Measurements from ENCODE around the gene GPRC5C. TPM values are rescaled to one million over a fixed set of nuclear protein-coding genes. Genes with fewer than 3 reads are reported as not detected.
A peak's percentile ranks its signal among the peaks of the same experiment; 100 is the strongest.

GPRC5C gene
- total and polyA plus RNA-seq, 2 of the 13 experiments (the other 11 are each of a cell fraction or from before 2014, with no cell fraction given): 85.6 to 300 TPM

DNA sequence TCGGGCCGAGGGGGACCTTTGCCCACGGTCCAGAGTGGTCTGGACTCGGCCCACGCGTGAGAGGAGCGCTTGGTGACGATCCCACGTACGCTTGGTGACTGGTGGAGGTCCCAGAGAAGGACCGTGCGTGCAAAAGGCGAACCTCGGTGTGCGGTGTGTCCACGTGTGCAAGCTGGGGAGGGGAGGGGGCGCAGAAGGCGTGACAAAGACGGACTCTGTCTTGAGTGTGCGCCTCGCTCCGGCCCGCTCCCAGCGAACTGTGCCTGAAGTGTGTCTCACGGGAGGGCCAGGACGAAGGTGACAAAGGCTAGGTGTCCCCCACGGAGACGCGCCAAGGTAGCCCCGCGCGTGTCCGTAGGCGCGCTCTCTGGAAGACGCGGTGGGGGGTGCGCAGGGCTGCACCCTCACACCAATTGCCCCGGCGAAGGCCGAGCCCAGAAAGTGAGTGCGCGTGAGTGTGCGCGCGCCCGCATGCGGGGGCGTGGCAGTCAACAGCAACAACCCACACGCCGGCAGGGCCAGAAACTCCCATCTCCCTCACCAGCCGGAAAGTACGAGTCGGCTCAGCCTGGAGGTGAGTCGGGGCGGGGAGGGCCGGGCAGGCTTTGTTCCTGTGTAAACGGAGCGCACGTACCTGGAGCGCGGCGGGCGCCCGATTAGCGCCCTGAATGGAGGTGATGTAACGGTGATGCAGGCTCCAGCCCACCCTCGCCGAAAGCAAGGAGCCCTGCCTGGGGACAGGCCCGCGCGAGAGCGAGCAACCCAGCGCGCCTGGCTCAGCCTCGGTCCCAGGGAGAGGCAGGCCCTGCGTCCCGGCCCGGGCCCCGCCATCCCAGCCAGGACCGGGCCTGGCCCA lies at the start of gene GPRC5C (continued):
- no peak; the same call in 1 of the 2 replicates for TF ChIP-seq ZNF607 (CRISPR knock-in tag; IDR thresholded peaks at IDR 0.05; ENCODE audit: borderline replicate concordance)
- TF ChIP-seq, protein P1, sequence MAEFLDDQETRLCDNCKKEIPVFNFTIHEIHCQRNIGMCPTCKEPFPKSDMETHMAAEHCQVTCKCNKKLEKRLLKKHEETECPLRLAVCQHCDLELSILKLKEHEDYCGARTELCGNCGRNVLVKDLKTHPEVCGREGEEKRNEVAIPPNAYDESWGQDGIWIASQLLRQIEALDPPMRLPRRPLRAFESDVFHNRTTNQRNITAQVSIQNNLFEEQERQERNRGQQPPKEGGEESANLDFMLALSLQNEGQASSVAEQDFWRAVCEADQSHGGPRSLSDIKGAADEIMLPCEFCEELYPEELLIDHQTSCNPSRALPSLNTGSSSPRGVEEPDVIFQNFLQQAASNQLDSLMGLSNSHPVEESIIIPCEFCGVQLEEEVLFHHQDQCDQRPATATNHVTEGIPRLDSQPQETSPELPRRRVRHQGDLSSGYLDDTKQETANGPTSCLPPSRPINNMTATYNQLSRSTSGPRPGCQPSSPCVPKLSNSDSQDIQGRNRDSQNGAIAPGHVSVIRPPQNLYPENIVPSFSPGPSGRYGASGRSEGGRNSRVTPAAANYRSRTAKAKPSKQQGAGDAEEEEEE (CRISPR knock-in tag; IDR thresholded peaks at IDR 0.05; ENCODE audit: borderline replicate concordance): no peak
- TF ChIP-seq, protein P2, sequence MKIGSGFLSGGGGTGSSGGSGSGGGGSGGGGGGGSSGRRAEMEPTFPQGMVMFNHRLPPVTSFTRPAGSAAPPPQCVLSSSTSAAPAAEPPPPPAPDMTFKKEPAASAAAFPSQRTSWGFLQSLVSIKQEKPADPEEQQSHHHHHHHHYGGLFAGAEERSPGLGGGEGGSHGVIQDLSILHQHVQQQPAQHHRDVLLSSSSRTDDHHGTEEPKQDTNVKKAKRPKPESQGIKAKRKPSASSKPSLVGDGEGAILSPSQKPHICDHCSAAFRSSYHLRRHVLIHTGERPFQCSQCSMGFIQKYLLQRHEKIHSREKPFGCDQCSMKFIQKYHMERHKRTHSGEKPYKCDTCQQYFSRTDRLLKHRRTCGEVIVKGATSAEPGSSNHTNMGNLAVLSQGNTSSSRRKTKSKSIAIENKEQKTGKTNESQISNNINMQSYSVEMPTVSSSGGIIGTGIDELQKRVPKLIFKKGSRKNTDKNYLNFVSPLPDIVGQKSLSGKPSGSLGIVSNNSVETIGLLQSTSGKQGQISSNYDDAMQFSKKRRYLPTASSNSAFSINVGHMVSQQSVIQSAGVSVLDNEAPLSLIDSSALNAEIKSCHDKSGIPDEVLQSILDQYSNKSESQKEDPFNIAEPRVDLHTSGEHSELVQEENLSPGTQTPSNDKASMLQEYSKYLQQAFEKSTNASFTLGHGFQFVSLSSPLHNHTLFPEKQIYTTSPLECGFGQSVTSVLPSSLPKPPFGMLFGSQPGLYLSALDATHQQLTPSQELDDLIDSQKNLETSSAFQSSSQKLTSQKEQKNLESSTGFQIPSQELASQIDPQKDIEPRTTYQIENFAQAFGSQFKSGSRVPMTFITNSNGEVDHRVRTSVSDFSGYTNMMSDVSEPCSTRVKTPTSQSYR (CRISPR knock-in tag; IDR thresholded peaks at IDR 0.05; ENCODE audit: borderline replicate concordance): peak; percentile 61; the same call in 1 of the 2 replicates
- TF ChIP-seq ZFY (CRISPR knock-in tag; IDR thresholded peaks at IDR 0.05): peak; percentile 73
- TF ChIP-seq ZNF598 (CRISPR knock-in tag; IDR thresholded peaks at IDR 0.05; ENCODE audit: borderline replicate concordance): no peak
- no peak for TF ChIP-seq ZSCAN20 (CRISPR knock-in tag; IDR thresholded peaks at IDR 0.05; ENCODE audit: borderline replicate concordance)
- TF ChIP-seq ETV6 (CRISPR knock-in tag; conservative IDR thresholded peaks at IDR 0.05): peak; percentile 73; the same call in 1 of the 2 replicates
- no peak; the same call in 1 of the 2 replicates for TF ChIP-seq STAT5B (CRISPR knock-in tag; IDR thresholded peaks at IDR 0.05)
- TF ChIP-seq, protein P3, sequence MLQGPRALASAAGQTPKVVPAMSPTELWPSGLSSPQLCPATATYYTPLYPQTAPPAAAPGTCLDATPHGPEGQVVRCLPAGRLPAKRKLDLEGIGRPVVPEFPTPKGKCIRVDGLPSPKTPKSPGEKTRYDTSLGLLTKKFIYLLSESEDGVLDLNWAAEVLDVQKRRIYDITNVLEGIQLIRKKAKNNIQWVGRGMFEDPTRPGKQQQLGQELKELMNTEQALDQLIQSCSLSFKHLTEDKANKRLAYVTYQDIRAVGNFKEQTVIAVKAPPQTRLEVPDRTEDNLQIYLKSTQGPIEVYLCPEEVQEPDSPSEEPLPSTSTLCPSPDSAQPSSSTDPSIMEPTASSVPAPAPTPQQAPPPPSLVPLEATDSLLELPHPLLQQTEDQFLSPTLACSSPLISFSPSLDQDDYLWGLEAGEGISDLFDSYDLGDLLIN (CRISPR knock-in tag; IDR thresholded peaks at IDR 0.05; ENCODE audit: borderline replicate concordance): no peak
- no peak for TF ChIP-seq SRSF9 (IDR thresholded peaks at IDR 0.05; ENCODE audit: borderline replicate concordance, insufficient read depth, low read depth, low read length, poor library complexity, severe bottlenecking)
- TF ChIP-seq MYNN (CRISPR knock-in tag; IDR thresholded peaks at IDR 0.05; ENCODE audit: low read depth): no peak; the same call in 1 of the 2 replicates
- TF ChIP-seq ZNF720 (CRISPR knock-in tag; IDR thresholded peaks at IDR 0.05): peak; percentile 62; the same call in 1 of the 2 replicates
- TF ChIP-seq, protein P4, sequence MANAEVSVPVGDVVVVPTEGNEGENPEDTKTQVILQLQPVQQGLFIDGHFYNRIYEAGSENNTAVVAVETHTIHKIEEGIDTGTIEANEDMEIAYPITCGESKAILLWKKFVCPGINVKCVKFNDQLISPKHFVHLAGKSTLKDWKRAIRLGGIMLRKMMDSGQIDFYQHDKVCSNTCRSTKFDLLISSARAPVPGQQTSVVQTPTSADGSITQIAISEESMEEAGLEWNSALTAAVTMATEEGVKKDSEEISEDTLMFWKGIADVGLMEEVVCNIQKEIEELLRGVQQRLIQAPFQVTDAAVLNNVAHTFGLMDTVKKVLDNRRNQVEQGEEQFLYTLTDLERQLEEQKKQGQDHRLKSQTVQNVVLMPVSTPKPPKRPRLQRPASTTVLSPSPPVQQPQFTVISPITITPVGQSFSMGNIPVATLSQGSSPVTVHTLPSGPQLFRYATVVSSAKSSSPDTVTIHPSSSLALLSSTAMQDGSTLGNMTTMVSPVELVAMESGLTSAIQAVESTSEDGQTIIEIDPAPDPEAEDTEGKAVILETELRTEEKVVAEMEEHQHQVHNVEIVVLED (CRISPR knock-in tag; IDR thresholded peaks at IDR 0.05; ENCODE audit: borderline replicate concordance): peak; percentile 80
- peak; percentile 69; the same call in 1 of the 2 replicates for TF ChIP-seq KMT2B (CRISPR knock-in tag; IDR thresholded peaks at IDR 0.05)
- no peak for TF ChIP-seq KLF12 (CRISPR knock-in tag; IDR thresholded peaks at IDR 0.05; ENCODE audit: borderline replicate concordance)
- TF ChIP-seq HES4 (CRISPR knock-in tag; IDR thresholded peaks at IDR 0.05; ENCODE audit: borderline replicate concordance): peak; percentile 88
- TF ChIP-seq ZNF549 (CRISPR knock-in tag; IDR thresholded peaks at IDR 0.05): no peak
- TF ChIP-seq, protein P5, sequence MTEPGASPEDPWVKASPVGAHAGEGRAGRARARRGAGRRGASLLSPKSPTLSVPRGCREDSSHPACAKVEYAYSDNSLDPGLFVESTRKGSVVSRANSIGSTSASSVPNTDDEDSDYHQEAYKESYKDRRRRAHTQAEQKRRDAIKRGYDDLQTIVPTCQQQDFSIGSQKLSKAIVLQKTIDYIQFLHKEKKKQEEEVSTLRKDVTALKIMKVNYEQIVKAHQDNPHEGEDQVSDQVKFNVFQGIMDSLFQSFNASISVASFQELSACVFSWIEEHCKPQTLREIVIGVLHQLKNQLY (CRISPR knock-in tag; IDR thresholded peaks at IDR 0.05): peak; percentile 74
- TF ChIP-seq GATAD1 (CRISPR knock-in tag; IDR thresholded peaks at IDR 0.05): peak; percentile 71

Data from HepG2 (cell line).